Bronchial epithelial cell (primary cell): ENCODE measurements around the gene MYO1C. TPM values are rescaled to one million over a fixed set of nuclear protein-coding genes. Genes with fewer than 3 reads are reported as not detected.

Experiments used
- DNase-seq: peaks from one replicate; pipeline ENCODE4 v3.0.0-alpha.2; 2010; ENCODE audit warnings: low read depth
- FAIRE-seq: peaks from 2 replicates; lab custom pipeline; 2011; peaks lifted over from hg19 to GRCh38; lab: Jason Lieb, UNC
- H3K27me3 ChIP-seq: 2 replicates; pipeline ENCODE4 v1.5.1; 2011; ENCODE audit warnings: low read length; ENCODE audit not compliant: control insufficient read depth, insufficient read depth
- H3K36me3 ChIP-seq: 2 replicates; pipeline ENCODE4 v1.5.1; 2011; ENCODE audit warnings: low read length; ENCODE audit not compliant: control insufficient read depth, insufficient read depth
- H3K4me3 ChIP-seq: 2 replicates; pipeline ENCODE4 v1.5.1; 2011; ENCODE audit warnings: mild to moderate bottlenecking, low read depth, low read length, control low read depth
- total RNA-seq: library from RNA; depleted of rRNA; stranded (reverse); fragments of >200 nt; gene quantifications from 2 replicates; pipeline ENCODE4 v1.2.1, GENCODE V29; 2014
- TF ChIP-seq, protein P1 (sequence below): IDR thresholded peaks from 2 replicates; pipeline ENCODE4 v1.5.1; 2011; ENCODE audit warnings: mild to moderate bottlenecking, moderate library complexity, low read length, control low read depth, inconsistent platforms; ENCODE audit not compliant: insufficient read depth, severe bottlenecking

The MYO1C gene
- total RNA-seq, 1 donor from 2014 or later, result 80.3 TPM

DNA sequence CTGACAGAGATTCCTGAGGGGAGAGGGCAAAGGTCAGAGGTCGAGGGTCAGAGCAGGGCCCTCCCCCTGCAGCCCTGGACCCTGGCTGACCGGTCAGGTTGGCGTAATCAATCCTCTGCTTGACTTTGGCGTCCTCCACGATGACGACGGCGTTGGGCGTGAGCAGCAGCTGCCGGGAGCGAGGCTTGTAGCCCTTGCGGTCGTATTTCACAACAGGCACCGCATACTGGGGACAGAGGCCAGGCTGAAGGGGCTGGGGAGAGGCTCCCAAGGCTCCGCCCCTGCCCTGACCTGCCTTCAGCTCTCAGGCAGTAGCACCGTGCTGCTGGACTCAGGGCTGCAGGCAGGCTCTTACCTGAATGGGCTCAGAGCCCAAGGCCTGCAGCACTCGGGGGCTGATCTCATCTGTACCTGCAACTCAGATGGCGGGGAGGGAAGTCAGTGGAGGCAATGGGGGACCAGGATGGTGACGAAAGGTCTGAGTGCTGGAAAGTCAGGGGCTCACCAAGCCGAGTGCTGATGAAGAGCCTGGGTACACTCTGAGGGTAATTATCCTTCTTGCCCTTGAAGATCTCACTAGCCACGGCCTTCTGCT lies 24.5 kb downstream of the MYO1C start:
- FAIRE-seq (no peak), DNase-seq (no peak)
- Histone ChIP-seq H3K27me3 (no peaks in the 10 kb centered on the region), H3K36me3 (peaks cover 38% of the 10 kb centered on the region), H3K4me3 (no peak overlapping the region)
- TF ChIP-seq, protein P1, sequence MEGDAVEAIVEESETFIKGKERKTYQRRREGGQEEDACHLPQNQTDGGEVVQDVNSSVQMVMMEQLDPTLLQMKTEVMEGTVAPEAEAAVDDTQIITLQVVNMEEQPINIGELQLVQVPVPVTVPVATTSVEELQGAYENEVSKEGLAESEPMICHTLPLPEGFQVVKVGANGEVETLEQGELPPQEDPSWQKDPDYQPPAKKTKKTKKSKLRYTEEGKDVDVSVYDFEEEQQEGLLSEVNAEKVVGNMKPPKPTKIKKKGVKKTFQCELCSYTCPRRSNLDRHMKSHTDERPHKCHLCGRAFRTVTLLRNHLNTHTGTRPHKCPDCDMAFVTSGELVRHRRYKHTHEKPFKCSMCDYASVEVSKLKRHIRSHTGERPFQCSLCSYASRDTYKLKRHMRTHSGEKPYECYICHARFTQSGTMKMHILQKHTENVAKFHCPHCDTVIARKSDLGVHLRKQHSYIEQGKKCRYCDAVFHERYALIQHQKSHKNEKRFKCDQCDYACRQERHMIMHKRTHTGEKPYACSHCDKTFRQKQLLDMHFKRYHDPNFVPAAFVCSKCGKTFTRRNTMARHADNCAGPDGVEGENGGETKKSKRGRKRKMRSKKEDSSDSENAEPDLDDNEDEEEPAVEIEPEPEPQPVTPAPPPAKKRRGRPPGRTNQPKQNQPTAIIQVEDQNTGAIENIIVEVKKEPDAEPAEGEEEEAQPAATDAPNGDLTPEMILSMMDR, result no peak

DNA sequence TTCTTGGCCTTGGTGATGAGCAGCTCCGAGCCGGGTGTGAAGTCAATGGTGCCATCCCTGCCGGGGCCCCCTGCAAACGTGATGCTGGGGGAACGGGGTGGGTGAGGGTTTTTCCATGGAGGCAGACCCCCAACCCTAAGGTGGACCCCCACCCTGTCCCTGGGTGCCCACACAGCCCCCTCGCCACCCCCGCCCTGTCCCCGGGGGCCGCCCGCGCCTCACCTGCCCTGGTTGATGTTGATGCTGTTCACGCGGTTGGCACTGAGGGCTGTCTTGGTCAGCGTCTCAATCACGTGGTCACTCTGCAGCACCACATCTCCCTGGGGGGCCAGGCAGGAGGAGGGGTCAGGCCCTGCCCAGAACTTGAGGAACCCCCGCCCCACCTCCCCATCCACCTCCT lies 25.2 kb downstream of the MYO1C start:
- TF ChIP-seq, protein P1, result no peak
- Histone ChIP-seq H3K27me3 (no peaks in the 10 kb centered on the region), H3K36me3 (peaks cover 39% of the 10 kb centered on the region), H3K4me3 (no peak overlapping the region)
- FAIRE-seq, result no peak
- no peak for DNase-seq

DNA sequence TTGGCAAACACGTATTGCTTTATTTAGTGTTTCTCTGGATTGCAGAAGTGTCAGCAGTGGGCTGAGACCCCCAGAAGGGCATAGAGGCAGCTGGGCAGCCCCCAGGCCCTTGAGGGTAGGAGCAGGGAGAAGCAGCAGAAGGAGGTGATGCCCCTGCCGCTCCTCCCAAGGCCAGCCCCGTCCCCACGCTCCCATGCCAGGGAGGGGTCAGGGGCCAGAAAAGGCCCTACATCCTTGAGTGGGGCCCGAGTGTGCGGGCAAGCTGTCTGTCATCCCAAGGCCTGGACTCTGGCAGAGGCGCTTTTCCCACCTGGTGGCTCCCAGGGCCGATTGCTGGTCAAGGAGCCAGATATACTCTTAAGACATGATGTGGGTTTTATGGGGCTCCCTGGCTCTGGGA lies 28.3 kb downstream of the MYO1C start:
- DNase-seq, result no peak
- Histone ChIP-seq H3K4me3 (no peak overlapping the region), H3K36me3 (peaks cover 21% of the 10 kb centered on the region), H3K27me3 (no peaks in the 10 kb centered on the region)
- FAIRE-seq, result no peak
- TF ChIP-seq, protein P1, result no peak

DNA sequence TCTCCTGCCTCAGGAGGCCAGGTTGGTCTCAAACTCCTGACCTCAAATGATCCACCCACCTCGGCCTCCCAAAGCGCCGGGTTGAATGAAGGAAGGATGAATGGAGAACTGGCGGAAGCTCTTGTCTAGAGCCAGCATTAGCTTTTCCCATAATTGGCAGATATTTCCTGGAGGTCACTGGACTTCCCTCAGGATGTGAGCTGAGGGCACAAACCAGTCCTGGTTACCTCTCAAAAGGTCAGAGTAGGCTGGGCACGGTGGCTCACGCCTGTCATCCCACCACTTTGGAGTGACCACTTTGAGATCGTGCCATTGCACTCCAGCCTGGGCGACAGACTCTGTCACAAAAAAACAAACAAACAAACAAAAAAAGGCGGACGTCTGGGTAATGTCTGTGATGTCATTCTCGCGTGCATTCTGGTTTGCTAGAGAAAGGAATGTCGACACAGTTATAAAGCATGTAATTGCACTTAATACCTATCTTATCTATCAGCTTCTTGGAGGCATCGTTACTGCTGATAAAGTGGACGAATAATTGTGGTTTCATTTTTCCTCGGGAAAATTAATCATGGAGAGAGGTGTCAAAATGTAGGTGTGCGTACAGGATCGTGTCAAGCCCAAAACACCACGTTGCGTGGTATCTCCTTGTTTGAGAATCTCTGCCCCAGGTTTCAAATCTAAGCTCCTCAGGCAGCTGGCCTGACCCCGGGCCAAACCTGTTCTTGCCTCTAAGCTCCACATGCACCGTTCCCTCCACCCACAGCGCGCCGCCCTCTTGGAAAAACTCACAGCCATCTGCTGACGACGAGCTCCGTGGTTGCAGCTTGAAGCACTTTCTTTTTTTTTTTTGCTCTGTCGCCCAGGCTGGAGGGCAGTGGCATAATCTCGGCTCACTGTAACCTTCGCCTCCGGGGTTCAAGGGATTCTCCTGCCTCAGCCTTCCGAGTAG lies 30.0 kb downstream of the MYO1C start:
- FAIRE-seq (peak; percentile 77), DNase-seq (no peak)
- Histone ChIP-seq H3K27me3 (no peaks in the 10 kb centered on the region), H3K36me3 (peaks cover 10% of the 10 kb centered on the region), H3K4me3 (no peak overlapping the region)
- TF ChIP-seq, protein P1, result no peak

DNA sequence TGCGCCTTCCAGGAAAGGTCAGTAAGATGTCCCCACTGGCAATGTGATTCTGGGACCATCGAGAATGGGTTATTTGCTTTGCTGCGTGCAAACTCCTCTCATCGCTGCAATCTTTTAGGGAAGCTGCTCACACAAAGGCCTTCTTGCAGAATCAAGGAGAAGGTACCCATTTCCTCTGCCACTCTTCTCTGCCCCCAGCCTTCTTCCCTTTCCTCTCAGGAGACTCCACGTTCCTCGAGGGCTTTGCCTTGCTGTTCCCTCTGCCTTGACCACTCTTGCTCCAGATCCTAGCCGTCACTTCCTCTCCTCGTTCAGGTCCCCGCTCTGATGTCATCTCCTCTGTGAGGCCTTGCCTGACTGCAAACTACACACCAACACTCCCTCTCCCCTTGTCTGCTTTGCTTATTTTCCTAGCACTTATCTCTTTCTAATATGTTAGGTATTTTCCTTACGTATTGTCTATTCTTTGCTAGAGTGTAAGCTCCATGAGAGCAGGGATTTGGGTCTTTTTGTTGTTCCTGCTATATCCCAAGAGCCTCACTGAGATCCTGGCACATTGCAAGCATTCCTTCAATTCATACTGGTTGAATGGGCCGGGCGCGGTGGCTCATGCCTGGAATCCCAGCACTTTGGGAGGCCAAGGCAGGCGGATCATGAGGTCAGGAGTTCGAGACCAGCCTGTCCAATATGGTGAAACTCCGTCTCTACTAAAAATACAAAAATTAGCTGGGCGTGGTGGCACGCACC lies 31.1 kb downstream of the MYO1C start:
- TF ChIP-seq, protein P1, result no peak
- Histone ChIP-seq H3K36me3 (peaks cover 4% of the 10 kb centered on the region), H3K4me3 (no peak overlapping the region), H3K27me3 (no peaks in the 10 kb centered on the region)
- DNase-seq, result no peak
- no peak for FAIRE-seq
